Suppressor macrophage treated with lipopolysaccharide for 4 hours (primary cell): ENCODE data around the gene CDH23.

ENCODE experiments used
- DNase-seq: peaks from one replicate; pipeline ENCODE4 v3.0.0-alpha.2; 2020

The CDH23 gene

DNA sequence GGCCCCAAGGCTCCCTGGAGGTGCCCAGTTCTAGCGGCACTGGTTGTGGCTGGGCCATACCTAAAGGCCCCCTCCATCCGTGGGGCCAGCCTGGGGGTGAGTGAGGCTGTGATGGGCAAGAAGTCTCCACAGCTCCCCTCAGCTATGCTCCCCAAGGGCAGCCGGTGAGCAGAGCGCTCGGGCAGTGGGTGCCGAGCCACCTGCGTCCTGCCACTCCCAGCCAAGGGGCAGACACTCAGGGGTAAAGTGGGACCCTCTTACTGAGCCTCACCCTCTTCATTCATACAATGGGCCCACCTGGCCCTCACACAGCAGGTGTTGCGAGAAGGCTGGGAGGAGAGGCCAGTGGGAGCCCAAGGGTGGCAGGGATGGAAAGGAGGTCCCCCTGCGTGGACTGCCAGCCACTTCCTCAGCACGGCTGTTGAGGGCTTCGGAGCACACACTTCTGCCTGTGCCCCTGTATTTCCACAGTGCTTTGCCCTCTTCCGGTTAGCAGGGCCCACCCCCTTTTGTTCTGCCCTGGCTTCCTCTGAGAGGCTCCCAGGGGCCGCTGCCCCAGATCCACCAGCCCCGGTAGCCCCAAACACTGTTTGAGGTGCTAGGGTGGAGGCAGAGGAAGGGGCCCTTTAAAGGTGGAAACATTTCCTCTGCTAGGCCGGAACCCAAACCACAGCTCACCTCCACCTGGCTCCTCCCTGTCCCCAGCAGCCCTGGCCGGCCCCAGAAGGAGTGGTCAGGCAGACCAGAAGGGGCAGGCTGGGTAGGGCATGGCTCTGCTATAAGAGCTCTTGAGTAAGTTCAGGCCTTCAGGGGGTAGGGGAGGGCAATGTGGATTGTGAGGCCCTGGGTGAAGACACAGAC lies 339.2 kb downstream of the CDH23 start:
- no peak for DNase-seq

DNA sequence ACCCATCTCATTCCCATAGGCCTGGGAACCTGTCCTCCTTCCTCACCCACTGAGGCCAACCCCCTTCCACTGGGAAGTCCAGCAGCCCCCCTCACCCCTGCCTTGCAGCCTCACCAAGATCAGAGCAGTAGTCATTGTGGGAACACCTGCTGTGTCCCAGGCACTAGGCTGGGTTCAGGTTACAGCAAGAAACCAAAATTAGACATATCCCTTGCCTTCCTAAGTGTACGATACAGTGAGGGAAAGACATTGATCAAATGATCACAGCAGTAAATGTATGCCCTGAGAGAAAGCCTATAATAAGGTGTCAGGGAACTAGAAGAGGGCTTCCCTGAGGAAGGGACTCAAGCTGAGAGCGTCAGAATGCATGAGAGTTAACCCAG lies 339.8 kb downstream of the CDH23 start:
- DNase-seq = no peak

DNA sequence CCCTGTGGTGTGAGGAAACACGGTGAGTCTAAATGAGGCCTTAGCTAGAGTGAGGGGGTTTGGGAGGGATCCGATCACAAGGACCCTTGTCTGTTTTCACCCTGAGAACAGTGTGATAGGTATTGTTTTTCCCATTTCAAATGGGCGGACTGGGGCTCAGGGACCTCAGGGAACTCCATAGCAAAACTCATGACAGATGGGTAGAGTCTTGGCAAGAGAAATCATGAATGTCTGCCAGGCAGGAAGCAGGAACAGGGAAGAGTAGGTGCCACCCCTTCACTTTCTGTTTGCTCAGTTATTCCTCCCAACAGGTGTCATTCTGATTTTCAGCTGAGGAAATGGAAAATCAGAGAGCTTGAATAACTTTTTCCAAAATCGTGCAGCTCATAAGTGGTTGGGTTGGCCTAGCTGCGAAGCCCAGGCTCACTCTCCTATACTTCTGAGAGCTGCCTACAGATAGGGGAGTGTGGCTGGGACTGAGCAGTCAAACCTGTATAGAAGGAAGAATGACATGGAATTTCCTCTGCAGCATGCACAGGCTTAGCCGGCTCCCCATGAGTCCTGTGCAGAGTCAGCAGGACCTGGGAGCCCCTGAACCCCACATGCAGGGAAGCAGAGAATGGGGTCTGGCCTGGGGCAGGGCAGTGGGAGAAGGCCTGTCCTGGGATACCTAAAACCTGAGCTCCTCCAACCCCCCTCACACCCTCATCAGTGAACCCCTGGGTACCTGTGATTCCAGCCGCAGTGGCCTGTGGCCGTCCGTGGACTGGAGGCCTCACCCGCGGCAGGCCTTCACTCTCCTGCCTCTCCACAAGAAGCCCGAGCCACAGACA lies 340.5 kb downstream of the CDH23 start:
- no peak for DNase-seq

DNA sequence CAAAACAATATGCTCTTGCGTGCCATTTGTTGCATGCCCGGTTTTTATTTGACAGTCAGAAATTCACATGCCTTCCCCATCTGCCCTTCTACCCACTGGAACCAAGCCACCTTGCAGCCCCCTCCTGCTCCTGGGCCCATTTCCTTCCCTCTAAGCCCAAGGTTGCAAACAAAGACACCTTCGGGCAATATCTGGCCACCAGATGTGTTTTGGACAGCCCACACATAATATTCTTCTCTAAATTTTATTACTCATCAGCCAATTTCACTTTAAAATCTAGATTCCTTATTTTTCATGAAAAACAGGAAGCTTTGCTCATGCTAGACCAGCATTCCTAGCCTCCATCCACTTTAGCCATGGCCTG lies 341.1 kb downstream of the CDH23 start:
- peak; percentile 67 for DNase-seq

GRCh38 chr10:71739358-71739900 lies 342.7 kb downstream of the CDH23 start:
- no peak for DNase-seq

GRCh38 chr10:71740069-71740653 lies 343.4 kb downstream of the CDH23 start:
- peak; percentile 70 for DNase-seq

- no peak for DNase-seq
These were observed 344.3 kb downstream of the CDH23 start for GRCh38 chr10:71741029-71741428.

GRCh38 chr10:71741671-71742070 lies 345.0 kb downstream of the CDH23 start:
- DNase-seq = no peak

DNA sequence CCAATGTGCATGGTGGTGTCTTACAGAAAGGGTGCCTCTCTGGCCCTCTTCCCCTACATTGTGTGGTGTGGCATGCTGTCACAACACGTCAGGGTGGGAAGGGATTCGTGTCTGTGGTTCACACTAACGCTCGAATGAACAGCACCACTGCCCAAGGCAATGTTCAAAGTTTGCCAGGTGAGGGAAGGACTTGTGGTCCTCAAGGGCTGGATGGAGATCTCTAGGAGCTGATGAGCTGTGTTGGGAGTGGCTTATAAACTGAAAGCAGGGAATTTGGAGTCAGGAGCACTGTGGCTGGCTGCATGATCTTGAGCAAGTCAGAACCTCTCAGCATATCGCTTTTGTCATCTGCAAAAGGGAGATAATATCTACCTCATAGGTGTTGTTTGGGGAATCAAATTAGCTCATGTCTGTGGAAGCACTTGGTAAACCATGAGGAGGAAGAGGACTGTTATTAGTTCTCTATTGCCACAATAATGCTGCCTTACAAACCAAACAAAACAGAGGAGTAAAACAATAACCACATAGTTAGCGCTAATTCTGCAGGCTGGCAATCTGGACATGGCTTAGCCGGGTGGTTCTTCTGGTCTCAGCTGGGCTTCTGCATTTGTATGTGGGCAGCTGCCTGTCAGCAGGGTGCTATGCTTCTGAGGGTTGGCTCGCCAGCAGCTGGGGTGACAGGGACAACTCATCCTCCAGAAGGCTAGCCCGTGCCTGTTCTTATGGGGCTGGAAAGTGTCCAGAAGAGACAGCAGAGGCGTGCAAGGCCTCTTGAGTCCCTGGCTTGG lies 345.8 kb downstream of the CDH23 start:
- no peak for DNase-seq

- no peak for DNase-seq
These were observed 346.5 kb downstream of the CDH23 start for GRCh38 chr10:71743089-71743838.

- no peak for DNase-seq
These were observed 347.1 kb downstream of the CDH23 start for GRCh38 chr10:71743866-71744265.

- no peak for DNase-seq
These were observed 348.4 kb downstream of the CDH23 start for GRCh38 chr10:71744897-71745663.

DNA sequence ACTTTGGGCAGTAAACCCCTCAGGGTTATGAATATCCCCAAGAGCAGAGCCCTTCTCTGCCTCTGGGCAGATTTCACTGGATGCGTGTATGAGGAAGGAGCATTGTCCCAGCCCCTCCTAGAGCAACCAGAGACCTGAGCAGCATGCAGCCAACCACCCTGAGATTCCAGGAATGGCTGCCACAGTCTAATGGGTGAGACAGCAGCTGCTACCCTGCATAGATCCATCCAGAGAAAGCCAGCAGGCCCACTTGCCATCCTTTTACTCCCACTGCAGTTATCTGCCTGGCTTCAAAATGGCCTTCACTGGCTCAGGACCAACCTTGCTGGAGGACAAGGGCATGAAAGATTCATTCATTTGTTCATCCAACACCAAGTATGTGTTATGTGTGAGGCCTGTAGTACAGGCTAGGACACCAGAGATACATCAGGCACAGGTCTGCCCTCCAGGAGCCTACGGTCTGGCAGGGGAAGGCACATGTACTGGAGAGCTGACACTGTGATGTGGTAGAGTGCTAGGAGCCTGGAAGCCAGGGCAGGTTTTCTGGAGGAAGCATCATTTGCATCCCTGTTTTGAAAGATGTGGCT lies 349.0 kb downstream of the CDH23 start:
- no peak for DNase-seq

DNA sequence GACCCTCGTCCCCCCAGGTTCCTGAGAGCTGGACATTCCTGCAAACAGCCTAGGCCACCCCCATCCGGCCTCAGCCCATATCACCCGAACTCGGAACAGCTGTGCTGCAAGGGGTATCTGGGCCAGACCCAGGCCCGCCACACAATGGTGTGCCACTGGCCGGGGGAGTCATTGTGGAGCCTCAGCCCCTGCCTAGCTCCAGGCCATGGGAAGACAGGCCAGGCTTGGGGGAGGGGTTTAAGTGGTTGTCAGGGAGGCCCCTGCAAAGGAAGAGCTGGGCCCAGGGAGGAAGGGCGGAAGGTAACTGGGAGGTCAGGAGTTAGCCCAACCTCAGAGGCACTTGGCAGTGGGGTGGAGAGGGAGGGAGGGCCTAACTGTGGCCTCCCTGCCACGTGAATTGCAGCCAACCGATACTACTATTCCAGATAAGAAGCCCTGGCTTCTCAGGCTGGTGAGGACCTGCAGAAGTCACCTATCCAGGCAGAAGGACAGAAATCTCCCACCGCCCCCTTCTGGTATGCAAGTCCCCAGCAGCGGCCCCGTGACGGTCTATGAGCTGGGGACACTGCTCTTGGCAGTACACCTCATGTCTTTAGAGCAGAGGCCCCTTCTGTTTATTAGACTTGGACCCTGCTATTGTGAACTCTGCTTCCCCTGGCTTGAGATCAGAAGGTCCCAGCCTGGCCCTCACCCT lies 349.8 kb downstream of the CDH23 start:
- no peak for DNase-seq

- no peak for DNase-seq
These were observed 350.4 kb downstream of the CDH23 start for GRCh38 chr10:71747039-71747531.

- peak; percentile 71 for DNase-seq
These were observed 351.1 kb downstream of the CDH23 start for GRCh38 chr10:71747551-71748523.

DNA sequence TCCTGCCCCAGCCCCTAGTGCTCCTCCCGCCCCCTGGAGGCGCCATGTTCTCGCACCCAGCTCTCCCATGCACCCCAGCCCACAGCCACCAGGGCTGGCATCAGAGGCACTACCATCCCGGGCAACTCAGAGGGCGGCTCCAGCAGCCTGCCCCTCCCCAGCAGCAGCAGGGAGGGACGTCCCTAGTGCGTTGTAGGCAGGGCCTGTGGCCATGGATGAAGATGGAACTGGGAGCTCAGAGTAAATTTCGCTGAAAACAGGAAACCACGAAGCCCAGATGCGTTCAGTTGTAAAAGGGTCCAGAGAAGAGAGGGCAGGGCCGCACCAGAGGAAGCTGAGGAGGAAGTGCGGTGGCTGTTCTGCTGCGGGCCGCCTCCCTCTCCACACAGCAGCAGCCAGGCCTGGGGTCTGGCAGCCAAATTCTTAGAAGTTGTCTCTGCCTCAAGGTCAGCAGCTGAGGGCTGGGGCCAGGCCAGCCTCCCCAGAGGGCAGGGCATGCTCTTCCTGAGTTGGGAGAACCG lies 352.0 kb downstream of the CDH23 start:
- DNase-seq = peak; percentile 61

- DNase-seq = no peak
These were observed 352.7 kb downstream of the CDH23 start for GRCh38 chr10:71749396-71749795.
